Measurements from ENCODE around the gene GALNTL6. TPM values are rescaled to one million over a fixed set of nuclear protein-coding genes. Genes with fewer than 3 reads are reported as not detected.

GALNTL6 gene
- total RNA-seq, 1 donor from 2014 or later = 0.34 TPM

DNA sequence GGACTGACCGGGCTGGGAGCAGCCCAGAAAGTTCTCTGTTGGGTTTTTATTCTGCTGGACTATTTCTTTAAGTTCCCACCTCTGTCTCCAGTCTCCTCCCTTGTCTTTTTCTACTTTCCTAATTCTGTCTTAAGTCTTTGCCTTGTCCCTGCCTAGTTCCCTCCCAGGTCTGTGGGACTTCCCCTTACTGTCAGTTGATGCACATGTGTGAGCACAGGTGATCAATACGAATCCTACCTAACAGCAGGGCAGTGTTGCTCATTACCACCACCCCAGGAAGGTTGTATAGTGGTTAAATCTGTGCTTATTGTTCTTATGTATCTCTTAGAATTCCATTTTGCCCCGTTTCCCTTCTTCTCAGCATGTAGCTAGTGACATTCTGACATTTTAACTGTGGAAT, 62.1 kb downstream of the GALNTL6 start:
- no peak overlapping the region for H3K4me3 Mint-ChIP-seq (ENCODE audit: unreplicated experiment)
- H3K27ac Mint-ChIP-seq (ENCODE audit: unreplicated experiment) = no peak overlapping the region
- no peaks in the 10 kb centered on the region for H3K27me3 Mint-ChIP-seq (ENCODE audit: unreplicated experiment)
- no peaks in the 10 kb centered on the region for H3K9me3 Mint-ChIP-seq (ENCODE audit: unreplicated experiment)
- no peak for DNase-seq
- H3K36me3 Mint-ChIP-seq (ENCODE audit: unreplicated experiment) = no peaks in the 10 kb centered on the region
- TF ChIP-seq, protein P1, sequence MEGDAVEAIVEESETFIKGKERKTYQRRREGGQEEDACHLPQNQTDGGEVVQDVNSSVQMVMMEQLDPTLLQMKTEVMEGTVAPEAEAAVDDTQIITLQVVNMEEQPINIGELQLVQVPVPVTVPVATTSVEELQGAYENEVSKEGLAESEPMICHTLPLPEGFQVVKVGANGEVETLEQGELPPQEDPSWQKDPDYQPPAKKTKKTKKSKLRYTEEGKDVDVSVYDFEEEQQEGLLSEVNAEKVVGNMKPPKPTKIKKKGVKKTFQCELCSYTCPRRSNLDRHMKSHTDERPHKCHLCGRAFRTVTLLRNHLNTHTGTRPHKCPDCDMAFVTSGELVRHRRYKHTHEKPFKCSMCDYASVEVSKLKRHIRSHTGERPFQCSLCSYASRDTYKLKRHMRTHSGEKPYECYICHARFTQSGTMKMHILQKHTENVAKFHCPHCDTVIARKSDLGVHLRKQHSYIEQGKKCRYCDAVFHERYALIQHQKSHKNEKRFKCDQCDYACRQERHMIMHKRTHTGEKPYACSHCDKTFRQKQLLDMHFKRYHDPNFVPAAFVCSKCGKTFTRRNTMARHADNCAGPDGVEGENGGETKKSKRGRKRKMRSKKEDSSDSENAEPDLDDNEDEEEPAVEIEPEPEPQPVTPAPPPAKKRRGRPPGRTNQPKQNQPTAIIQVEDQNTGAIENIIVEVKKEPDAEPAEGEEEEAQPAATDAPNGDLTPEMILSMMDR (IDR thresholded peaks at IDR 0.05; ENCODE audit: partially characterized antibody, unreplicated experiment) = no peak
- peaks cover 4% of the 10 kb centered on the region for H3K4me1 Mint-ChIP-seq (ENCODE audit: low read depth, unreplicated experiment)

DNA sequence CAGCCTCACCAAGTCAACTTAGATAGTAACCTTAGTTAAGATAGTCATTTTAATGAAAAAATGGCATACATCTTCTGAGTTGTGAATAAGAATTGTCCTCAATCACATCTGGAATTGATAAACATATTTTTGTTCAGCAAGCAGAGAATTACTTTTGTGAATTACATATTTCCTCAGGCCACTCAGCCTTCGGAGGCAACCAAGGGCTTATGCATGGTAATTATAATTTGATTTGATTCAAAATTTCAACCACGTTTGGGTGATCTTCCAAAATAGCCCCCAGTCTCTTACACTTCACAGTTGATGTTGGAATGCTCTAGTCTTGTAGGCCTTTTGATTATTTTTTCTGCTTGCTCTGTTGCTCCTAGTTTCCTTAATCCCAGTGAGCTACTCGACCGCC, 63.4 kb downstream of the GALNTL6 start:
- Mint-ChIP-seq H3K9me3 (ENCODE audit: unreplicated experiment) (no peaks in the 10 kb centered on the region), H3K4me3 (ENCODE audit: unreplicated experiment) (no peak overlapping the region), H3K27me3 (ENCODE audit: unreplicated experiment) (no peaks in the 10 kb centered on the region), H3K36me3 (ENCODE audit: unreplicated experiment) (no peaks in the 10 kb centered on the region), H3K4me1 (ENCODE audit: low read depth, unreplicated experiment) (peaks cover 8% of the 10 kb centered on the region), H3K27ac (ENCODE audit: unreplicated experiment) (no peak overlapping the region)
- no peak for DNase-seq
- TF ChIP-seq, protein P1 (IDR thresholded peaks at IDR 0.05; ENCODE audit: partially characterized antibody, unreplicated experiment) = no peak

DNA sequence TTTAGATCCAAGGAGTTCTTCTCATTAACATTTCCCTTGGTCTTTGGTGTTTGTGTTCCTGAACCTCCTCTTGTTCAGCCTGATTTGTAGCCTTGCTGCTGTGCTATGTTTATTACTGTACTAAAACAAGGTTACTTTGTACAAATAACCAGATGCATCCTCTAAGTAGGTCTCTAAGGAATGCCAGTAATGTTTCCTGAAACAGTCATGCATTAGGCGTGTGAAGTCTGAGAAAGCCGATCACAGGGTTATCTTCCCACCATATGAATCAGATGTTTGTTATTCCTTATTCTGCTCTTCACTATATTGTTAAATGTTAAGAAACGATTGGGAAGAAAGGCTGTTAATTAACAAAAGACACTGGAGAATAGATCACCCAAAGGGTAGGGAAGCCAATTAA, 66.9 kb downstream of the GALNTL6 start:
- H3K36me3 Mint-ChIP-seq (ENCODE audit: unreplicated experiment) = no peaks in the 10 kb centered on the region
- H3K4me1 Mint-ChIP-seq (ENCODE audit: low read depth, unreplicated experiment) = peaks cover 8% of the 10 kb centered on the region
- no peak overlapping the region for H3K4me3 Mint-ChIP-seq (ENCODE audit: unreplicated experiment)
- H3K27me3 Mint-ChIP-seq (ENCODE audit: unreplicated experiment) = no peaks in the 10 kb centered on the region
- H3K27ac Mint-ChIP-seq (ENCODE audit: unreplicated experiment) = no peak overlapping the region
- DNase-seq = no peak
- H3K9me3 Mint-ChIP-seq (ENCODE audit: unreplicated experiment) = no peaks in the 10 kb centered on the region
- TF ChIP-seq, protein P1 (IDR thresholded peaks at IDR 0.05; ENCODE audit: partially characterized antibody, unreplicated experiment) = no peak

DNA sequence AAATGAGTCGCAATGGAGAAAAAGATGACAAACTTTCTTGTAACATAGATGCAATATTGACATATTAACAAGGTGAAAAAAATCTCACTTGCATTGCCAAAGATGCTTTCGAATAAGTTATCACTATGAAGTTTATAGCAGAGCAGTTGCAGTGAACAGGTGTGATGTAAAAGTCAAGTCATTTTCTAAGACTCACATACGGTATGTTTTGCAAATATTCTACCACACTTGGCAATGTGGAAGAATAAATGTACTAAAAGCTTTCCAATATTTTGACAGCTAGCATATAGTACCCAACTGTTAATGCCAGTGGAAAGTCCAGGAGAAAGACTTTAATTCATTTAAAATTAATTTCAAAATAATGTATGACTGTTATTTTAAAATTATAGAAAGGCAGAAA, 76.5 kb downstream of the GALNTL6 start:
- H3K36me3 Mint-ChIP-seq (ENCODE audit: unreplicated experiment) = no peaks in the 10 kb centered on the region
- H3K4me3 Mint-ChIP-seq (ENCODE audit: unreplicated experiment) = no peak overlapping the region
- H3K9me3 Mint-ChIP-seq (ENCODE audit: unreplicated experiment) = no peaks in the 10 kb centered on the region
- TF ChIP-seq, protein P1 (IDR thresholded peaks at IDR 0.05; ENCODE audit: partially characterized antibody, unreplicated experiment) = no peak
- H3K4me1 Mint-ChIP-seq (ENCODE audit: low read depth, unreplicated experiment) = no peaks in the 10 kb centered on the region
- no peak overlapping the region for H3K27ac Mint-ChIP-seq (ENCODE audit: unreplicated experiment)
- no peak for DNase-seq
- H3K27me3 Mint-ChIP-seq (ENCODE audit: unreplicated experiment) = no peaks in the 10 kb centered on the region

DNA sequence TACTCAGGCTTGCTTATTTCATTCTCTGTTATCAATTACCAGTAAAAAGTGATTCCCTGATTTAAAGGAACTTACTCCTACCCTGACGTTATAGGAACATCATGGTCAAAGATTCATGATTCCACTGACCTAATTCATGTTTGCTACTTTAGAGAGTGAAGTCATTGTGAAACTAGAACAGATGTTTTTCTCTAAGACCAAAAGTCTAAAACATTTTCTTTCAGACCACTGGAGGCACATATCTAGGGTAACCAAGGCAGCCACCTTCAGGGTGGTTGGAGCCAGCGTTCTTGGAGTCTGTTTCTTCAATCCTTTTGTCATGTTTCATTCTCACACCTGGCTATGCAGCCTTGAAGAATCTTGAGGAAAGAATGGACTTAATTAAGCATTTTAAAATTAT, 77.8 kb downstream of the GALNTL6 start:
- H3K27me3 Mint-ChIP-seq (ENCODE audit: unreplicated experiment) = no peaks in the 10 kb centered on the region
- H3K4me1 Mint-ChIP-seq (ENCODE audit: low read depth, unreplicated experiment) = no peaks in the 10 kb centered on the region
- H3K36me3 Mint-ChIP-seq (ENCODE audit: unreplicated experiment) = no peaks in the 10 kb centered on the region
- TF ChIP-seq, protein P1 (IDR thresholded peaks at IDR 0.05; ENCODE audit: partially characterized antibody, unreplicated experiment) = no peak
- DNase-seq = no peak
- no peaks in the 10 kb centered on the region for H3K9me3 Mint-ChIP-seq (ENCODE audit: unreplicated experiment)
- no peak overlapping the region for H3K4me3 Mint-ChIP-seq (ENCODE audit: unreplicated experiment)
- no peak overlapping the region for H3K27ac Mint-ChIP-seq (ENCODE audit: unreplicated experiment)

Measured in glutamatergic neuron (in vitro differentiated cells).